ENCODE results near the gene TLR8.
"Not testable (repeated sequence)": the region's sequence is repeated elsewhere in the genome, so short reads cannot be mapped to it uniquely, and the experiment has no call there.

TLR8 gene

DNA sequence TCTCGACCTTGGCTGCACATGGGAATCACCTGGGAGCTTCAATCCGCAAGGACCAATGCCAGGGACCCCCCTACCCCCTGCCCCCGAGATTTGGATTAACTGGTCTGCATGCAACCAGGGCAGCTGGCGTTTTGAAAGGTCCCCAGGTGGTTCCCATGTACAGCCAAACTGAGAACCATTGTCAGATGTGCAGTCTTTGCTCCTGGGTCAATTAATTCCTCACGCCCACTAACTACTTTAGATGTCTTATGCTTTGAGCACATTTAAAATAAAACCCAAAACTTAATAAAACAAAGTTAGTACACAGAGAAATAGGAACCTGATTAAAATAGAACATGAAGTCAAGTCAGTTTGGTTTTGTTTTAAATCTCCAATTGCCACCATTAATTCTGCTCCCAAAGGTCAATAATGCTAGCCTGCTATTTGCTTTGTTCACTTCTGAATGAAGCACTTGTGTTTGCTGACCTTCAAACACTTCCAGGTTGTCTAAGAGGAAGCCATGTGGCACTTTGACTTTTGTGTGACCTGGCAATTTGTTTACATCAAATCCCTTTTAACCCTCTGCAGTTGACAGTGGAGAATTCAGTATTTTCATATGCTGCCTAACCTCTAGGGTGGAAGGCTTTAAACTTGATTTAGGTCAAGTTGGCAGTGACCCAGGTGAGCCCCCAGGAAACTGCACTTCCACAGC, 41.3 kb downstream of the TLR8 start:
- no peak for DNase-seq

DNA sequence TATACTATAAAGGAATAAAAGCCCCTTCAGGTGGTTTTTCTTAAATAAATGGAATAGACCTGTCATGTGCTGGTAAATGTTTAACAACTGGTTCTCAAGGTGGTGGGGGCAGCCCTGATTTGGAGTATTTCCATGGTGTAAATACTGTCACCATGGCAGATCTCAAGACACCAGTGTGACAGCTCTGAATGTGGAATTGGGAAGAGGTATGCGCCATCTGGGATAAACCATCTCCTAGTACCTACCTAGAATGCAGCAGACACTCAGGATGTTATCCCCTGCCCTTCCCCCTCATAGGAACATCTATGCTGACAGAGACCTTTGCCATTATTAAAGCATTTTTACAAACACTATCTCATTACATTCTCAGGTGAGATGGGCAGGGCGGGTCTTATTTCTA, 42.1 kb downstream of the TLR8 start:
- DNase-seq, result no peak

DNA sequence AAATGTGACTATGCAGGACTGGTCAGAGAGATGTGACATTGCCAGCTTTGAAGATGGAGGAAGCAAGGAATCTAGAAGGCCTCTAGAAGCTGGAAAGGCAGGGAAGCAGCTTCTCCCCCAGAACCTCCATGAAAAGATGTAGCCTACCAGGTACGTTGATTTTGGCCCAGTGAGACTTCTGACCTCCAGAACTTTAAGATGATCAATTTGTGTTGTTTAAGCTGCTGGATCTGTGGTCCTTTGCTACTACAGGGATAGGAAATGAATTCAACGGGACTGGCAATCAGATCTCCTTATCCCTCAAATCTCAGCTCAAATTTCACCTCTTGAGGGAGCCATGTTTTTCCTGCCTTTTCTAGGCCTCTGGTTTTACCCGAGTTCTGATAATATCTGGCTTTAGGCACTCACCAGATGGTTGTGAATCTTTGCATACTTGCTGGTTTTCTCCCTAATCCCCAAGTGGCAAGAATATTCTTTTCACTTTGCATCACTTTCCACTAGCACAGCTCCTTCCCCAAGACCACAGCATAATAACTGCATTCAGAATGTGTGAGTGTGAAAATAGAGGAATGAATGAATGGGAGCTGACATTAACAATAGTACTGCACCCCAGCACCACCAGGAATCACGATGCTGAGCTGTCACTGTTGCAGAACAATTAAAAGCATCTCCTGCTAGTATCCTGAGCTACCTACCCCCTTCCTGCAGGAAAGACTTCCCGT, 42.9 kb downstream of the TLR8 start:
- no peak for DNase-seq

DNA sequence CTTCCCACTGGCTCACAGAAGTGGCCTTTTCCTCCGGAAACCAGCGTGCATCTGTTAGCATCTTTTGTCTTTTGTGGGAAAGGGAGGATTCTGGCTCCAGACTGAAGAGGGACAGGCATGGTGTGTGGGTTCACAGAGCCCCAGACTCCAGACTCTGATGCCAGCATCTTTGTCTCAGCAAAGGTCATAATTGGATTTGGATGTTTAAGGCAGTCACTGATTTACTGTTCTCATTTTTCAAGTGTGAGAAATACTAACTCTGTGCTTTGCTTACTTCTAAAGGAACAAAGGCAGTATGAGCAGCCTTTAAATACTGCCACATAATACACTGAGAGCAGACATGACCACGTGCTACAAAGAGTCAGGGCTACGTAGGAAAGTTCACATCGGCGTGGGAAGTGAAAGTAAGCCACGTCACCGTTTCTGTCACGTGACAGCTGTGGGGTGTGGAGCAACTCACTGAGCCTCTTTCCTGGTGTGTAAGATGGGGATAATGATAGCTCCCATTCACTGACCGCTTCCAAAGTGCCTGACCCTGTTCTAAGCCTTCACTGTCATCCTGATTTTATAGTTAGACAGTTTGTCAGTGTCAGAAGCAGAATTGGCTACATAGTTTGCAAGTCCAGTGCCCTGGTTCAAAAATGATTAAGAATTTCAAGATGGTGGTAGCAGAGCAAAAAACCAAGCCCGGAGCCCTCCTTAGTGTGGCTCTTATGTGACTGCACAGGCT, 43.7 kb downstream of the TLR8 start:
- peak; percentile 55 to 93 (median 73) for DNase-seq

DNA sequence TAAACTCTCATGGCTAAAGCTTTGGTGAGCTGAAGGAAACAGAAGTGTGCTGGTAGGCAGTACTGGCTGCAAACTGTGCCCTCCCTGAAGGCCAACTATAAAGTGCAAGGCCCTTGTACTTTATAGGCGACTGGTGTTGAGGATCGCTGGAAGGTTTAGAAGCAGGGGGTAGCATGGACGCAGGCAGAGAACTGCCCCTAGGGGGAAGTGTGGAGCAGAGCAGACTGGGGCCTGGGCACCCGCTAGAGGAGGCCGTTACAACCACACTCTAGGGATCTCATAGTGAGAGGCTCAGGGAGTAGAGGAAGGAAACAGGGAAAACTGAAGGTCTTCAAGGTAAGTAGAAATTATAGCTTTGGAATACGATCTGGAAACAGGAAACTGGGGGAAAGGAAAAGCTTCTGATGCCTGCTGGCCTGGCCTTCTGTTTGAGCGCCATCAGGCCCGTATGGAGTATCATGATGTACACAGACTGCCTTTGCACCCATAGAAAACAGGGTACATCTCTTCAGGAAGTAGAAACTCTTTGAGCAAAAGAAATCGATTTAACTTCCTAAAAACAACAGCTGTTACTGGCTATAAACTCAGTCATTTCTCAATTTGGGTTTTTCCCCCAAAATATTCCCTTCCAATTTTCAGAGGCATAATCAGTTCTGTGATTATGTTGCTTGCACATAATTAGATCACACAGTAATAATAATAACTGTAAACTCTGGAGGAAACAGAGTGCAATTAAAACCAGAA, 44.6 kb downstream of the TLR8 start:
- DNase-seq, result peak; percentile 29 to 86 (median 57)

DNA sequence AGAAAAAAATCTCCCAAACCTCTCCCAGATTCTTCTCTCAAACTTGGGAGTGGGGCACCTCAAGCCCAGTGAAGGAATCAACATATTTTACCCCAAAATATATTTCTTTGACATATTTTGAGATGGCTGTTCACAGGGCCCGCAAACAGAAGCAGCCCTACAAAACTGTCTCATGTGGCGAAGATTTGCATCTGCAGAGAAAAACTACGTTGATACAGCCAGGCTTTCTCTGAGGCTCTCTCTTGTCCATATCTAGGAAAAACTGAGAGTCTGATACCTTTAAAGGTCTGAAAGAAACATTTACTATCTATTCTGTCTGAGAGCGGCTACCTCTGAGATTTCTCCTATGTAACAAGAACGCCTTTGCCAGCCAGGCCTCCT, 45.2 kb downstream of the TLR8 start:
- peak in 1 of 5 donors; percentile 53 for DNase-seq

DNA sequence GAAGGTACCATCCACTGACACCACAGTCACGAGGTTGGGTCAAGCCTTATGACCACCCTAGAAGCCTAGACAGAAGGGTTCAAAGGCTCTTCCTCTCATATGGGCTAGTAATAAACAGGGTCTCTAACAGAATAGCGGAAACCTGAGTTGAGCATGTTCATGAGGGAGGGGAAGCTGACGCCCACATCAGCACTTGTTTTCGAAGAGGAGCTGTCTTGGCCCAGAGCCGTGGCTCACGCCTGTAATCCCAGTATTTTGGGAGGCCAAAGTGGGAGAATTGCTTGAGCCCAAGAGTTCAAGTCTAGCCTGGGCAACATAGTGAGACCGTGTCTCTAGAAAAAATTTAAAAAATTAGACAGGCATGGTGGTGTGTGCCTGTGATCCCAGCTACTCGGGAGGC, 47.0 kb downstream of the TLR8 start:
- DNase-seq, result no peak

DNA sequence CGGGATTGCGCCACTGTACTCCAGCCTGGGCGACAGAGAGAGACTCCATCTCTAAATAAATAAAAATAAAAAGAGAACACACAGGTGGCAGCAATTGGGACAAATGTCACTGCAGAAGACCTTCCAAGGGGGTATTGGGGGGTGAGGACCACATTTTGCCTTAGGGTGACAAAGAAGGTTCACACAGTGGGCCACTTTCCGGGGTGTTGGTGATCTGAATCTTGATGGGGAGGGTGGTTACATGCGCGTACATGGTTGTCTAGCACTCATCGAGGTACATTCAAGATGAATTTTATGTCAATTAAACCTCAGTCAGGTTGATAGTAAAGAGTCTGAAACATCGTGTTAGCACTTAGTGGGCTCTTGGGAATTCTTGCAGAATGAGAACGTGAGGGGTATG, 48.0 kb downstream of the TLR8 start:
- no peak for DNase-seq

DNA sequence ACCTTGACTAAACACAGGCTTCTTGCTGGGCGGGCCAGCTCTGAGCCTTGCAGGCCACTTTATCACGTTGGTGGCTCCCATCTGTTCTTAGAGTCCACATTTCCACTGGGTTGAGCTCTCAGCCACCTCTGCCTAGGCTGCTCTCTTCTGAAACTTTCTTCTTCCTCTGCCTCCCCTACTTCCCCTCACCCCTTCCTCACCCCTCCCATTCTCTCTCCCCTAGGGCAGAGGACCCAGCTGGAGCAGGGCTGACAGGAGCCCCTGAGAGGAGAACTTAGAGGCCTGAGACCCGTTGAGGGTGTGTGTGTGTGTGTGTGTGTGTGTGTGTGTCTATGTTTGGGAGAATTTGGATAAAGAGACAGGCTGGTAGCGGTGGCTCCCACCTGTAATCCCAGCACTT, 48.6 kb downstream of the TLR8 start:
- DNase-seq, result peak in 1 of 5 donors; percentile 42

DNA sequence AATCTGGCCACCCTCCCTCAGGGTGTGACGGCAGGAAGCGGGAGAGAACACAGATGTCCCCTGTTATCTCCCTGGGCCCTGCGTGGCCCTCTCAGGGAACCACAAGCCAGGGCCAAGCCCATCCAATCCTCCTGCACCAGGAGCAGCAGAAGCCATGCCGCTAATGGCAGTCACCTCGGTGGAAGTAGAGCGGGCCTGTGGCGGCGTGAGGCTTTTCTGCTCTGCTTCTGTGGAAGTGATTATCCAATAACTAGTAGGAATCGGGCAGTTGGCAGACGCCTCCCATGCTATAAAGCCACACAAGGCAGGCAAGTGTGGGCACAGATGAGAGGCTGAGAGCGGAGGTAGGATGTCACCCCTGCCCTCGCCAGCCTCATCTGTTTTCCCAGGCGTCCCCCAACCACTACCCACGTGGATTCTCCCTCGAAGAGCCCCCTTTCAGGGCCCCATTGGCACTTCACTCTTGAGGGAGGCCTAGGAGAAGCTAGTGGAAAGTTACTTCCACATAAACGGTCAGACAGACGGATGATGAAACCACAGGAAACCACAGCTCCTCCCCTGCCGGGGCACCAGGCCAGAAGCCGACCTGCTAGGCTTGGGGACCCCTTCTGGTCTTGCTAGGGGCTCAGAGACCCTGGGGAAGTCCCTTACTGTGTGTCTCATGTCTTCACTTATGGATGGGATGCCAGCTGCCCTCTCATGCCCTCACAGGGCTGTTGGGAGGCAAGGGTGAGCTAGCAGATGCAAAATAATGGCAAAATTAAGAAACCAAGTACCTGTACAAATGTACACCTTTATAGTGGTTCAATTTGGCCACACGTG, 49.7 kb downstream of the TLR8 start:
- peak in 3 of 5 donors; percentile 33 to 88 (median 58) for DNase-seq

DNA sequence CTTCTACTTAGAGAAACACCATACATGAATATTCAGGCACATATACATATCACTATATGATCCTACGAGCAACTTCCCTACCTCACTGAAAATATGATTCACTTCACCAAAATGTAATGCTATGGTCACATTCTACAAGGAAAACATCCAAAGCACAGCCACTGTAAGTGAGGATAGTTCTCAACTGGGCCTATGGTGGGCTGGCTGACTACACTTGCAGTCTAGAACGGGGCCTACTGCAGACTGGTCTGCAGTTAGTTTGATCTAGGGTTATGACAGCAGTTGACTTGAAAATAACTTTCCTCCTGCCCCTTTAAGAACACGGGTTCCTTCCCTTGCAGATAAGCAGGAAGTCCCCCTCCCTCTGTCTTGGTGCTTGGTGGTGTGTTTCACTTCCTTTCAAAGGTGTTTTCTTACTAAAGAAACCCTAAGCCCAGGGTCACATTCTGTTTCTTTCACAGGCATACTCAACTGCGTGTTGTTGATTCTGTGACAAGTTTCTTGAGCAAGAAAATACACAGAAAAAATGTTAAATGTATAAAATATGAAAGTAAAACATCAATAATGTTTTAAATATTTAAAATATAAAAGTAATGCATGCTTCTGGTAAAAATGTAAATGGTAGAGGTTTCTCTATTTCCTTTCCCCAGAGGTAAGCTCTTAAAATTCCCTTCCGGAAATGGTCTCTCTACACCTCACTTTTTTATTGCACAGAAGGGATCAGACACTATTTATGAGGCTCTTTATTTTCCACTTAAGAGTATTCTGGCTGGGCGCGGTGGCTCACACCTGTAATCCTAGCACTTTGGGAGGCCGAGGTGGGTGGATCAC, 50.5 kb downstream of the TLR8 start:
- peak in 2 of 5 donors; percentile 40 to 94 for DNase-seq

DNA sequence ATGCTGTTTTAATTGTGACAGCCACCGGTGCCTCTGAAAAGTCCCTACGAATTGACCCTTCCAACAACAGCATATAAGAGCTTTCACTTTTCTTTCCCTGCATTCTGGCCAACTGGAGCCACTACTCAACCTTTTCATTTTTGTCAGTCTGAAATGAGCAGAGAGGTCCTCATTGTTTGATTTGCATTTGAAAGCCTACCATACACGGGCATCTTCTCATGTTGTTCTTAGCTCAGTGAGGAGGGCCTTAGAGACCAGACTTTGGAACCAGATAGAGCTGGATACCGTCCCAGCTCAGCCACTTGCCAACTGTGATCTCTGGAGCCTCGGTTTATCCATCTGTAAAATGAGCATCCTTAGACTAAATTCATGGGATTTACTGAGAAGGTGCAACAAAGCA, 51.6 kb downstream of the TLR8 start:
- DNase-seq, result peak in 1 of 5 donors; percentile 20

DNA sequence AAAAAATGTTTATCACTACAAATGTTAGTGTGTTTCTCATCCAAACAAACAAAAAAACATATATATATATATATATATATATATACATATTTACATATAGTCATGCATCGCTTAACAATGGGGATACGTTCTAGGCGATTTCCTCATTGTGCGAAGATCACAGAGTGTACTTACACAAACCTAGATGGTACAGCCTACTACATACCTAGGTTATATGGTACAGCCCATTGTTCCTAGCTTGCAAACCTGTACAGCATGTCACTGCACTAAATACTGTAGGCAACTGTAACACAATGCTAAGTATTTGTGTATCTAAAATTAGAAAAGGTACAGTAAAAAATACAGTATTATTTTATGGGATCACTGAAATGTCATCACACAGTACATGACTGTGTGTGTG, 52.0 kb downstream of the TLR8 start:
- peak in 1 of 5 donors; percentile 53 for DNase-seq

DNA sequence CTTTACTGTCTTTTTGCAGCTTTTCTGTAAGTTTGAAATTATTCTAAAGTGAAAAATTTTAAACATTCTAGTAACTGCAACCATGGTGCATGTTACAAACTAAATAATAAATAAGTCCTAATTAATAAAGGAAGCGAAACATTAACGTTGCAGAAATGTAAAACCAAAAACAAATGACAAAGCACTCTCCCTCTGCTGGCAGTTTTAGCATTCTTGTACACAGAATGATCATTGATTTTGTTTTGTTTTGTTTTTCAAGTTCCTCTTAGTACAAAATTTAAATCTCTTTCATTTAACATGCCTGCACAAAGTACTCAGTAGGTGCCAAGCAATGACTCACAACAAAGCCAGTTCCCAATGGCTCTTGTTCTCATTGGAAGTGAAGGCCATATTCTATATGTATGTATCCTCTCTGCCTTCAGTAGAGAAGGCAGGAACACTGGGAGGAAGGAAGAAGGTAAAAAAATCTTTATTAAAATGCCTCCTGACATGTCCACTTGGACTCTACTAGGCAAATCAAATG, 54.8 kb downstream of the TLR8 start:
- peak in 1 of 5 donors; percentile 1 for DNase-seq

DNA sequence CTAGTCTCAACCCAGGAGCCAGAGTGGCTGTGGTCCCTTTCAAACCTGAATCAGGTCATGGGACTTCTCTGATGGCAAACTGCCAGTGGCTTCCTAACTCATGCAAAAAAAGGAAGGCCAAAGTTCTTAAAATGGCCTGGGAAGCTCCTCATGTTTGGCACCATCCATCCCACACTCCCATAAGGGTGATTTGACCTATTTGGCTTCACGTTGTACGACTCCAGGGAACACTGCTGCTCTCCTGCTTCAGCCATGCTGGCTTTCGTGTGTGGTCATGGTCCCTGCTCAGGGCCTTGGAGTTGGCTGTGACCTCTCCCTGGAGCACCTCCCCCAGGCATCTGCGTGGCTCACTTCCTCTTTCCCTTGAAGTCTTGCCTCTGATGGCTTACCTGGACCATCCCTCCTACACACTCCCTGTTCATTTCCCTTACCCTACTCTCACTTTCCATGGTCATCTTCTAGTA, 55.7 kb downstream of the TLR8 start:
- no peak for DNase-seq

DNA sequence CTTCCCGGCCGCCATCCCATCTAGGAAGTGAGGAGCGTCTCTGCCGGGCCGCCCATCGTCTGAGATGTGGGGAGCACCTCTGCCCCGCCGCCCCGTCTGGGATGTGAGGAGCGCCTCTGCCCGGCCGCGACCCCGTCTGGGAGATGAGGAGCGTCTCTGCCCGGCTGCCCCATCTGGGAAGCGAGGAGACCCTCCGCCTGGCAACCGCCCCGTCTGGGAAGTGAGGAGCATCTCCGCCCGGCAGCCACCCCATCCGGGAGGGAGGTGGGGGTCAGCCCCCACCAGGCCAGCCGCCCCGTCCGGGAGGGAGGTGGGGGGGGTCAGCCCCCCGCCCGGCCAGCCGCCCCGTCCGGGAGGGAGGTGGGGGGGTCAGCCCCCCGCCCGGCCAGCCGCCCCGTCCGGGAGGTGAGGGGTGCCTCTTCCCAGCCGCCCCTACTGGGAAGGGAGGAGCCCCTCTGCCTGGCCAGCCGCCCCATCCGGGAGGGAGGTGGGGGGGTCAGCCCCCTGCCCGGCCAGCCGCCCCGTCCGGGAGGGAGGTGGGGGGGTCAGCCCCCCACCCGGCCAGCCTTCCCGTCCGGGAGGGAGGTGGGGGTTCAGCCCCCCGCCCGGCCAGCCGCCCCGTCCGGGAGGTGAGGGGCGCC, 56.9 kb downstream of the TLR8 start:
- not testable (repeated sequence) for DNase-seq

DNA sequence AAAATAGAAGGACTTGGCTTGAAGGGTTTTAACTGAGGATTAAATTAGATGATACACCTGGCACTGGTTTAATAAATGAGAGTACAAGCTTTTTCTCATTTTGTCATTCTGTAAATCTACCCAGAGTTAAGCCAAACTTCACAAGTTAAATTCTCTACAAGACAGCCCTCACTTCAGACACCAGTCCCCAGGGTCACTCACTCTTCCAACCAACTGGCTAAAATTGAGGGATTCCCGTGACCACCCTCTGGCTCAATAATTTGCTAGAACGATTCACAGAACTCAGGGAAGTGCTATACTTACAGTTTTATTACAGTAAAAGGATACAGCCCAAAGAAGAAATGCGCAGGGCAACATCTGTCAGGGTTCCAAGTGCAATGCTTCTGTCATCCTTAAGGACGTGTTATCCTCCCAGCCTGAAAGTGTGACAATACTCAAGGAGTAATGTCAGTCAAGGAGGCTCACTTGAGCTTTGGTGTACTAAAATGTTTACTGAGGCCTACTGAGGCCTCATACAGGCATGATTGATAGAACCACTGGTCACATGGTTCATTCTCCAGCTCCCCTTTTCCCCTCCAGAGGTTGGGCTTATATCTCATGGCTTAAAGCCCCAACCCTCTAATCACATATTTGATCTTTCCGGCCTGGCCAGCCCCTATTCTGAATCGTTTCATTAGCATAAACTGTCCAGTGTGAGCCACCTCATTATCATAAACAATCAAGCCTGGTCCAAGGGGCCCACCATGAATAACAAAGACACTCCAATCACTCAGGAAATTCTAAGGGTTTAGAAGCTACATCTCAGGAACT, 58.9 kb downstream of the TLR8 start:
- DNase-seq, result no peak

DNA sequence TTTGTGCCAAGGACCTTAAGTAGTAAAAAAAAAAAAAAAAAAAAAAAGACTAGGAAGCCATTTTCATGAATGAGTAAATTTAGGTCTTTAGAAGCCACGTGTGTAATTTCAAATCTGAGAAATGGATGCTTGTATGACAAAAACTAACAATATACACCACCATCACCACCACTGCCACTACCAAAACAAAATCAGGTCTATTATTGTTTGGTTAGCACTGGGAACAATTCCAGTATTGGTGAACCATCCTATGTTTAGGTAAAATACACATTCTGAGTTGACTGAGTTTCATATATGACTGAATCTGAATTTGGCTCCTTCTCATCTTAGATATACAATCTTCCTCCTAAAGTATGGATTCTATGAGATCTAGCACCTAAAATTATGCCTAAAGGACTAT, 59.7 kb downstream of the TLR8 start:
- DNase-seq, result no peak

DNA sequence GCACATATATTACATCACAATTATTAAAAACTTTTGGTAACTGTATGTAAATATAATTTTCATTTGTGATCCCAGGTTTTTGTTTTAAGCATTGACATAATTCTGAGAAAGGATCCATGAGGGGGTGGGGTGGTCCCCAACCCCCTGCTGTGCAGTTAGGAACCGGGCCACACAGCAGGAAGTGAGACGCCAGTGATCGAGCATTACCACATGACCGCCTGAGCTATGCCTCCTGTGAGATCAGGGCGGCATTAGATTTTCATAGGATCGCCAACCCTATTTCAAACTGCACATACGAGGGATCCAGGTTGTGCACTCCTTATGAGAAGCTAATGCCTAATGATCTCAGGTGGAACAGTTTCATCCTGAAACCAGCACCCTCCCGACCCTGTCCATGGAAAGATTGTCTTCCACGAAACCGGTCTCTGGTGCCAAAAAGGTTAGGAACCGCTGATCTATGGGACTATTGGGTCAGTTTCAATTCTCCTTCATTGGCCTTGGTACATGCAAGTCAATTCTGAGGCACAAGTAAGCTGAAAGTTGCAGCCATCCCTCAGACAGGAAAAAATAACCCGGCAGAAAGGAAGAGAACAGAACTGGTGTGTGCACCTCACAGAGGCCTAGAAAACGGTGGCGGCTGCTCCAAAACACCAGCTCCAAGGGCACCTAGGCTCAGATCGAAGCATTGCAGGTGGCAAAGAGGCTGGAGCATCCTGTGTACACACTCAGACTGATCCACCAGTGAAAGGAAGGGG, 61.5 kb downstream of the TLR8 start:
- peak in 1 of 5 donors; percentile 63 for DNase-seq

Measured in T-helper 1 cell (primary cell).